Activated CD4-positive, alpha-beta memory T cell treated with anti-CD3 and anti-CD28 coated beads, Interleukin-2, amount 10 ng/mL, durations not matched to agents 7 days and 5 days (primary cell): ENCODE results near the gene AKTIP. TPM values are rescaled to one million over a fixed set of nuclear protein-coding genes. Genes with fewer than 3 reads are reported as not detected.
"Not testable (repeated sequence)": the region's sequence is repeated elsewhere in the genome, so short reads cannot be mapped to it uniquely, and the experiment has no call there.

ENCODE experiments used
- CTCF ChIA-PET: fragments of 350-600 bp; sonication (Branson Sonifier 250); formaldehyde crosslinking; loops from one replicate; lab custom pipeline; 2021; ENCODE audit warnings: antibody characterized with exemption, inconsistent platforms; lab: Charles Lee
- POLR2A ChIA-PET: fragments of 350-600 bp; sonication (Branson Sonifier 250); formaldehyde crosslinking; loops from one replicate; lab custom pipeline; 2021; ENCODE audit warnings: antibody characterized with exemption; lab: Charles Lee
- DNase-seq: peaks from one replicate; pipeline ENCODE4 v3.0.0-alpha.2; 2020
- H3K27ac Mint-ChIP-seq: one replicate; pipeline ENCODE4 v1.8.0; 2021; ENCODE audit warnings: mild to moderate bottlenecking, mixed read lengths
- H3K27me3 Mint-ChIP-seq: one replicate; pipeline ENCODE4 v1.8.0; 2021; ENCODE audit warnings: mixed read lengths
- H3K36me3 Mint-ChIP-seq: one replicate; pipeline ENCODE4 v1.8.0; 2021; ENCODE audit warnings: low read depth, mixed read lengths
- H3K4me1 Mint-ChIP-seq: one replicate; pipeline ENCODE4 v1.8.0; 2021; ENCODE audit warnings: mixed read lengths
- H3K4me3 Mint-ChIP-seq: one replicate; pipeline ENCODE4 v1.8.0; 2021; ENCODE audit warnings: mild to moderate bottlenecking, mixed read lengths
- H3K9me3 Mint-ChIP-seq: one replicate; pipeline ENCODE4 v1.8.0; 2021; ENCODE audit warnings: mixed read lengths
- total RNA-seq, 2 experiments: library from RNA; stranded (reverse); gene quantifications; one replicate each; pipeline ENCODE4 v1.2.3, GENCODE V29; 2021

The AKTIP gene
- total RNA-seq, 2 experiments from 2014 or later = 53.3 to 57.0 TPM

DNA sequence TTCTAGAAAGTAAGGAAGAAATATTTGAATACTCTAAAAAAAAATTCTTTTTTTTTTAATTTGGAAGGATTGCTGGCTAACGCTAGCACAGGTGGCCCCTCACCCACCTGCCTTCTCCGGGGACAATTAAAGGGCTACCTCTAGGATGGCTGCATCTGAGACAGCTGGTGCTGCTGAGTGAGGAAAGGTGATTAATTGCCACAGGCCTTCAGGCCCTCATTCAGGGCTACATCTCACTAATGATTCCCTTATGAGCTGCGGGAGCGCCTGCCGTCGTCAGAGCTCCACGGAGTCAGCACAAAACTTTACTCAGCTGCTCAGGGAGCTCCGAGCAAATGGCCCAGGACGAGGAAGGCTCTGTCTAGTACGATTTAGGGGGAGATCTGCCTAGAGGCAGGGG lies 27.0 kb upstream of the AKTIP start:
- CTCF ChIA-PET = interaction anchor here (1.2 to 2.5 kb wide), 3 partner anchors 18 to 82 kb away, joined by 3 to 6 read pairs (median 4); no protein-coding TSS in a partner anchor
- H3K27me3 Mint-ChIP-seq = no peaks in the 10 kb centered on the region
- DNase-seq = no peak
- H3K4me1 Mint-ChIP-seq = peaks cover 11% of the 10 kb centered on the region
- POLR2A ChIA-PET = interaction anchor here (1.0 to 1.7 kb wide), 2 partner anchors 11 to 26 kb away, joined by 3 to 4 read pairs; no protein-coding TSS in a partner anchor
- no peaks in the 10 kb centered on the region for H3K9me3 Mint-ChIP-seq
- H3K4me3 Mint-ChIP-seq = no peak overlapping the region
- no peaks in the 10 kb centered on the region for H3K36me3 Mint-ChIP-seq
- no peak overlapping the region for H3K27ac Mint-ChIP-seq

DNA sequence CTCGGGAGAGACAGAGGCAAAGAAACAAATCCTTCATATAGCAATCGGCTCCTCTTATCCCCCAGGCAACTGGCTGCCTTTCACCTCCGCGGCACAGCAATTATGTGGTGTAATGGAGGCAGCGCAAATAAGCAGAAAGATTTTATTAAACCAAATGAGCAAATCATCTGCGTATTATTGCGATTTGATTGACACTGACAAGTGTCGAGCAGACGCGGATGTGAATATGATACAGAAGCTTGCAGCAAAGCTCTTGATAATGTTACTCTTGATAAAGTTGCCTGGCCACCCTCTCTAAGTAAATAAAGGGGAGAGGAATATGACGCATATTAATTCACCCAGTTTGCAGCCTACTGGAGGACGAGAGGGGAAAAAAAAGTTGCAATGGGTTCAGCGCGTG lies 26.5 kb upstream of the AKTIP start:
- ChIA-PET POLR2A (interaction anchor here (1.0 to 1.7 kb wide), 2 partner anchors 10 to 26 kb away, joined by 3 to 4 read pairs; no protein-coding TSS in a partner anchor), CTCF (interaction anchor here (1.2 to 2.5 kb wide), 2 partner anchors 21 to 81 kb away, joined by 3 to 6 read pairs; no protein-coding TSS in a partner anchor)
- Mint-ChIP-seq H3K27ac (no peak overlapping the region), H3K4me1 (peaks cover 6% of the 10 kb centered on the region), H3K4me3 (no peak overlapping the region), H3K36me3 (no peaks in the 10 kb centered on the region), H3K9me3 (no peaks in the 10 kb centered on the region), H3K27me3 (no peaks in the 10 kb centered on the region)
- DNase-seq = no peak

DNA sequence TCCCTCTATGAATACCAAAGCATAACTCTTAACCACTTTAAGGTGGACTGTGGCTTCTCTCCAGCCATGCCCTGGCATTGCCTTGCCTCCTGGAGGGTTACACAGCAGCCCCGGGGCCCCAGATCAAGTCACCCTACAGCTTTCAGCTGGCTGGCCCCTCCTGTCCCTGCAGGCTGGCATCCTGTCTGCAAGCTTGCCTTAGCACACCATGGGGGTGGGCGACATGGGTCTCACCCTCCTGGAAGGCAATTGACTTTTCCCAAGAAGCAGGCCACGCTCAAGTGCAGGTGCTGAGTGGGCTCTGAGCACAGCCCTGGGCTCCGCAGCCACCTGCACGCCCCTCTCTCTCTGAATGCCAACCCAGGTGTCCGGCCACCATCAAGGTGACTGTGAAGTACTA lies 25.8 kb upstream of the AKTIP start:
- no peak for DNase-seq
- Mint-ChIP-seq H3K9me3 (no peaks in the 10 kb centered on the region), H3K4me3 (no peak overlapping the region), H3K27ac (no peak overlapping the region), H3K36me3 (no peaks in the 10 kb centered on the region), H3K4me1 (no peaks in the 10 kb centered on the region), H3K27me3 (no peaks in the 10 kb centered on the region)
- CTCF ChIA-PET = interaction anchor here (2.5 kb wide), 1 partner anchor 21 kb away, joined by 6 read pairs; no protein-coding TSS in a partner anchor
- POLR2A ChIA-PET = no interaction called here

DNA sequence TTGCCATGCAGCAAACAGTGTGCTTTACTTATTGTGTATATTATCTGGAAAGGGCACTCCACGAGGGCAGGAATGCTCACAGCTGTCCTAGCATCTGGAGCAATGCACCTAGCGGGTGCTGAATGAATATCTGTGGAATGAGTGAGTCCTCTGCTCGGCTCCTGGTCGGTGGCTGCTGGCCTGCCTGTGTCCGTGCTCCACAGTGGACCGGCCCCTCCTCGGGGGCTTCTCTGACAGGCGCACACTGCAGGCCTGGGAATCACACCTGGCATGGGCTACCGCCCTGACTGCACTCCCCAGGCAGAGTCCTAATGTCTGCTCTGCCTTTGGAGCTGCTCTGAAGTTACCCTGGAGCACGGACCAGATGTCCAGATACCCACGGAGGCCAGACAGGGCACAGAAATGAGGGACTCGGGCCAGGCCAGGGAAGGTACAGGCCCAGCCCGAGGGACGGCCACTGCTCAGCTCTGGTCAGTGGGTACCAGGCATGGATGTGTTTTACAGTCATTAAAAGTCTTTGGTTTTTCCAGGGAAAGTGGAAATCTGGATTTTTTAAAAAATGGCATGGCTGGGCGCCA lies 21.1 kb upstream of the AKTIP start:
- Mint-ChIP-seq H3K4me1 (peaks cover 17% of the 10 kb centered on the region), H3K4me3 (no peak overlapping the region), H3K27ac (no peak overlapping the region), H3K36me3 (peaks cover 3% of the 10 kb centered on the region), H3K27me3 (no peaks in the 10 kb centered on the region), H3K9me3 (no peaks in the 10 kb centered on the region)
- CTCF ChIA-PET = no interaction called here
- no peak for DNase-seq
- POLR2A ChIA-PET = interaction anchor here (1.0 kb wide), 1 partner anchor 20 kb away, joined by 5 read pairs; the partner anchor contains the start of gene AKTIP

DNA sequence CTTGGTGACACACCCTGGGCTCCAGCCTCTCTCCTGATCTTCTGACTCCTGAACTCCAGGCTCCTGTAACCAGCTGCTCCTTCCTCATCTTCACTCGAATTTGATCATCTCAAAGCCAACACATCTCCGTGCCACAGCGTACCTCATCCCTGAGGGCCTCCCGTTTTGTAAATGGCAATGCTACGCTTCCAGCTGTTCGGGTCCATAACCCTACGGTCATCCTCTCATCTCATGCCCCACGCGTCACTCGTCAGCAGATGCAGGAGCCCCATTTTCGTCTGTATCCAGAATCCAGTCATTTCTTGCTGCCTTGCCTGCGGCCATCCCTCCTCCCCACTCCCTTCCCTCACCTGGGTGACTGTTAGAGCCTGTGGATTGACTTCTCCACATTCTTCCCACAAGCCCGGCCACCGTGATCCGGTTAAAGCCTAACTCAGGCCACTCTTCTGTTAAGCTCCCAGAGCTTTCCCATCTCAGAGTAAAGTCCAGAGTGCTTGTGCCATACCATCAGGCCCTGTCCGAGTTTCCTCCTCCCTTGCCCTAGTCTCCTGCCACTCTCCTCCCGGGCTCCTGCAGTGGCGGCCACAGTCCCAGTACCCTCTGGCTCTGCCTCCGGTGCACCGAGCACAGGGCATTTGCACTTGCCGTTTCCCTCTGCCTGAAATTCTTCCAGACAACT lies 20.3 kb upstream of the AKTIP start:
- ChIA-PET POLR2A (no interaction called here), CTCF (no interaction called here)
- no peaks in the 10 kb centered on the region for H3K9me3 Mint-ChIP-seq

DNA sequence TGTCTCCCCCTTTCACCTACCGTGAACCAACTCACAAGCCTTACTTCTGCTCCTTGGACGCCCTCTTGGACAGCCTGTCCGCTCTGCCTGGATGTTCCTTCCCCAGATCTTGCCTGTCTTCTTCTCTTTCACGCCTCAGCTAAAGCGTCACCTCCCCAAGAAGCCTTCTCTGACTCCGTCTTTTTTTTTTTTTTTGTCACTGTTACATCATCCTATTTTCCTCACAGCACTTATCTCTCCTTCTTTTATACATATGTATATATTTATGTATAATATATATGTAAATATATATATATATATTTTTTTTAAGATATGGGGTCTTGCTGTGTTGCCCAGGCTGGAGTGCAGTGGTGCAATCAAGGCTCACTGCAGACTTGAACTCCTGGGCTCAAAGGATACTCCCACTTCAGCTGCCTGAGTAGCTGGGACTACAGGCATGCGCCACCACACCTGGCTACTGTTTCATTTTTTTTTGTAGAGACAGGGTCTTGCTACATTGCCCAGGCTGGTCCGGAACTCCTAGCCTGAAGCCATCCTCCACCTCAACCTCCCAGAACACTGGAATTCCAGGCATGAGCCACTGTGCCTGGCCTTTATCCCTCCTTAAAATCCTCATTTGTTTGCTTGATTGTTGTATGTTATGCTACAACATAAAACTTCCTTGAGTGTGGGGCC lies 16.5 kb upstream of the AKTIP start:
- H3K9me3 Mint-ChIP-seq = peaks cover 5% of the 10 kb centered on the region
- peak; percentile 21 for DNase-seq

More for the DNA sequence above, 20.3 kb upstream of the AKTIP start:
- H3K27ac Mint-ChIP-seq = no peak overlapping the region
- peaks cover 25% of the 10 kb centered on the region for H3K4me1 Mint-ChIP-seq
- no peak for DNase-seq
- H3K4me3 Mint-ChIP-seq = no peak overlapping the region
- H3K36me3 Mint-ChIP-seq = peaks cover 3% of the 10 kb centered on the region
- no peaks in the 10 kb centered on the region for H3K27me3 Mint-ChIP-seq

DNA sequence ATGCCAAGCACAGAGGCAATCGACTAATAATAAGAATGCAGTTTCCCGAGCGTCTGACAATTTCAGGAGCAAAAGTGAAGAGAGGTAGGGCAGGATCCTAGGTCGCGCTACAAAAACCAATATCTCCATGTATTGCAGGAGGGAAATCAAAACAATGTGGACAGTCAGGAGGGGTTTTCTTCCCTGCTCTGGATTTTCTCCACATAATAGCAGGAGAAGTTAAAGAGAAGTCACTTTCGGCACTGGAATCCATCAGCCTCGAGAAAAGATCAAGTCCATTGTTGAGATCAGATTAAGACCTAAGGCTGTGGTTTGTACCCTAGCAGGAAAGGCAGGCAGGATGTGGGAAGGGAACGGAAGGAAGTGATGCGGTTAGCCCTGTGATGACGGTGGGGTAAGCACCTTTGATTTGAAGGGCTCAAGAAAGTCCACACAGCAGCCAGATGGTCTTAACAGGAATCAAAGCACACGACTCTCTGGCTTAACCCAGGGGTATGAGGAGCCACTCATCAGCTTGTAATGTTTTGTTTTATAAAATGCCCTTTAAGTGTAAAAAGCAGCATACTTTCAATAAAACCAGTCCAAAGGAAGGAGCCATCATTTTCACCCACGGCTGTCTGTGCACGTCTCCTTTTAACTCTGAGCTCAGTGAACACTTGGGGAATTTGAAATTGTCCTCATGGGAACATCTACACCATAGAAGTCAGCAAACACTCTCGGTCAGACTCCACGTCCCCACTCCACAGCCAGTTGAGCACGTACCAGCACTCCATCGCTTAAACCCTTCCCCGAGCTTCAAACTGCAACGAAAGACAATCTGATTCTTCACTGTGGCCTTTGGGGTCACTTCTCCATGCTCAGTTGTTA lies 15.8 kb upstream of the AKTIP start:
- Mint-ChIP-seq H3K27me3 (no peaks in the 10 kb centered on the region), H3K27ac (peak overlapping the region; percentile 91), H3K36me3 (peaks cover 24% of the 10 kb centered on the region), H3K4me3 (peak overlapping the region; percentile 66), H3K9me3 (peaks cover 11% of the 10 kb centered on the region), H3K4me1 (peaks cover 52% of the 10 kb centered on the region)
- POLR2A ChIA-PET = interaction anchor here (0.7 to 5.4 kb wide), 15 partner anchors 8 to 466 kb away, joined by 3 to 69 read pairs (median 5); partner anchors contain the start of genes AKTIP, CHD9NB, FTO and RBL2
- peak; percentile 92 for DNase-seq
- CTCF ChIA-PET = interaction anchor here (0.8 to 1.9 kb wide), 5 partner anchors 9 to 61 kb away, joined by 4 to 9 read pairs (median 7); partner anchors contain the start of gene AKTIP

More for the DNA sequence above, 16.5 kb upstream of the AKTIP start:
- Mint-ChIP-seq H3K4me3 (peak overlapping the region; percentile 66), H3K27ac (peak overlapping the region; percentile 91), H3K4me1 (peaks cover 50% of the 10 kb centered on the region), H3K36me3 (peaks cover 18% of the 10 kb centered on the region), H3K27me3 (no peaks in the 10 kb centered on the region)
- ChIA-PET CTCF (interaction anchor here (0.9 to 1.9 kb wide), 3 partner anchors 10 to 62 kb away, joined by 5 to 9 read pairs (median 8); no protein-coding TSS in a partner anchor), POLR2A (interaction anchor here (0.7 to 5.4 kb wide), 15 partner anchors 8 to 467 kb away, joined by 3 to 69 read pairs (median 5); partner anchors contain the start of genes AKTIP, CHD9NB, FTO and RBL2)

DNA sequence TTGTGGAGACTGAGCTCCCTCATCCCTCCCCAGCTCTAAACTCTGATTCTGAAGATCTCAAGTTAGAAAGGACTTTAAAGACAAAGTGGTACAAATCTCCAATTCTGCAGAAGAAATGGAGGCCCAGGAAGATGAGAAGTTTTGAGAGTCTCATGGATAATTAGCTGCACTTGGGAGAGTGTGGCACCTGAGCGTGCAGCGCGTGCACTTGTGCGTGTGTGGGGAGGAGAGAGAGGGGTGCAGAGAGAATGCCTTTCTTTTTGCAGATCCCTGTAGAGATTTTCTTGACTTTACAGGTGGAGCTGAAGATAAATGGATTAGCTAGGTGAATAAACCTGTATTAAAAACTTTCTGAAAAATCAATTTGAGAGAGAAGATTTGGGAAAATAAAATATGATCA lies 14.8 kb upstream of the AKTIP start:
- Mint-ChIP-seq H3K4me3 (peak overlapping the region; percentile 66), H3K36me3 (peaks cover 26% of the 10 kb centered on the region), H3K4me1 (peaks cover 53% of the 10 kb centered on the region), H3K9me3 (peaks cover 11% of the 10 kb centered on the region), H3K27ac (peak overlapping the region; percentile 91), H3K27me3 (no peaks in the 10 kb centered on the region)
- POLR2A ChIA-PET = interaction anchor here (1.9 to 5.4 kb wide), 6 partner anchors 13 to 83 kb away, joined by 6 to 69 read pairs (median 10); partner anchors contain the start of genes AKTIP and RBL2
- CTCF ChIA-PET = interaction anchor here (0.6 to 1.9 kb wide), 6 partner anchors 9 to 713 kb away, joined by 3 to 8 read pairs (median 4); partner anchors contain the start of gene AKTIP
- no peak for DNase-seq

DNA sequence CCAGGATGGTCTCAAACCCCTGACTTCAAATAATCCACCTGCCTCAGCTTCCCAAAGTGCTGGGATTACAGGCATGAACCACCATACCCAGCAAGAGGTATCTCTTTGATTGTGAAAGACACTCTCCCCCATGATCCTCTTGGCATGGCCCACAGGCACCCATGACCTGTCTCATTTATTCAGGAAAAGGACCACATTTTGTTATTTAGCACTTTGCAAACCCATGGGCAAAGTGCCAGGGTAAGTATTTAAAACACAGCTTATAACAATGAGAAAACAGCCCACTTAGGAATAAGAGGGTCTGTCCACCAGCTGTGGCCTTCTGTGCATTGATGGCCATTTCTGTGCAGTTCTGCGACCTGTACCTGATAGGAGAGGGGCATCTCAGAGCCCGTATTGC lies 12.8 kb upstream of the AKTIP start:
- Mint-ChIP-seq H3K9me3 (peaks cover 11% of the 10 kb centered on the region), H3K4me1 (peaks cover 61% of the 10 kb centered on the region), H3K36me3 (peaks cover 32% of the 10 kb centered on the region), H3K27me3 (no peaks in the 10 kb centered on the region), H3K4me3 (no peak overlapping the region), H3K27ac (no peak overlapping the region)
- CTCF ChIA-PET = interaction anchor here (1.0 kb wide), 1 partner anchor 12 kb away, joined by 4 read pairs; the partner anchor contains the start of gene AKTIP
- POLR2A ChIA-PET = interaction anchor here (1.1 to 5.4 kb wide), 4 partner anchors 11 to 82 kb away, joined by 3 to 69 read pairs (median 5); partner anchors contain the start of genes AKTIP and RBL2
- no peak for DNase-seq

DNA sequence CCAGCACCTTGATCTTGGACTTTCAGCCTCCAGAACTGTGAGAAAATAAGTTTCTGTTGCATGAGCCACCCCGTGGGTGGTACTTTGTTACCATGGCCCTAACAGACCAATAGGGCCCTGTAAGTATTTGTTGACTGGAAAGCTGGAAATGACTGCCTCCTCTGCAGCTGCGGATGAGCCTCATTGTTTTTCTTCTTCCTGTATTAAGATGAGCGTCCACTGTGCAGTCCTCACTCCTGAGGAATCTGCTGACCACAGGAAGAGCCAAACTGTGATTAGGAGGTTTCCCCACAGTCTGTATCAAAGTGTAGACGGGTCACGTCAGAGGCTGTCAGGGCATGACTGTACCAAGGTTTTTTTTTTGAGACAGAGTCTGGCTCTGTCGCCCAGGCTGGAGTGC lies 12.2 kb upstream of the AKTIP start:
- Mint-ChIP-seq H3K4me1 (peaks cover 64% of the 10 kb centered on the region), H3K4me3 (no peak overlapping the region), H3K27me3 (no peaks in the 10 kb centered on the region), H3K27ac (peak overlapping the region; percentile 16), H3K36me3 (peaks cover 32% of the 10 kb centered on the region), H3K9me3 (peaks cover 11% of the 10 kb centered on the region)
- no peak for DNase-seq
- CTCF ChIA-PET = interaction anchor here (1.0 kb wide), 1 partner anchor 11 kb away, joined by 4 read pairs; the partner anchor contains the start of gene AKTIP
- POLR2A ChIA-PET = interaction anchor here (1.5 to 5.4 kb wide), 2 partner anchors 10 to 81 kb away, joined by 7 to 69 read pairs; partner anchors contain the start of genes AKTIP and RBL2

DNA sequence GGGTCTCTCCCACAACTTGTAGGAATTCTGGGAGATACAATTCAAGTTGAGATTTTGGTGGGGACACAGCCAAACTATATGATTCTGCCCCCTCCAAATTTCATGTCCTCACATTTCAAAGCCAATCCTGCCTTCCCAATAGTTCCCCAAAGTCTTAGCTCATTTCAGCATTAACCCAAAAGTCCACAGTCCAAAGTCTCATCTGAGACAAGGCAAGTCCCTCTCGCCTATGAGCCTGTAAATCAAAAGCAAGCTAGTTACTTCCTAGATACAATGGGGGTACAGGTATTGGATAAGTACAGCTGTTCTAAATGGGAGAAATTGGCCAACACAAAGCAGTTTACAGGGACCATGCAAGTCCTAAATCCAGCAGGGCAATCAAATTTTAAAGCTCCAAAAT lies 9.8 kb upstream of the AKTIP start:
- Mint-ChIP-seq H3K9me3 (peaks cover 11% of the 10 kb centered on the region), H3K36me3 (peaks cover 31% of the 10 kb centered on the region), H3K4me1 (peaks cover 50% of the 10 kb centered on the region)
- DNase-seq, H3K4me3 Mint-ChIP-seq, H3K27ac Mint-ChIP-seq, H3K27me3 Mint-ChIP-seq: not testable (repeated sequence)
- POLR2A ChIA-PET = interaction anchor here (1.4 to 2.3 kb wide), 2 partner anchors 9 to 56 kb away, joined by 4 to 11 read pairs; partner anchors contain the start of gene AKTIP
- CTCF ChIA-PET = interaction anchor here (1.4 kb wide), 1 partner anchor 9 kb away, joined by 3 read pairs; no protein-coding TSS in a partner anchor
